ENCODE results near the gene CMTM1. TPM values are rescaled to one million over a fixed set of nuclear protein-coding genes. Genes with fewer than 3 reads are reported as not detected.
A peak's percentile ranks its signal among the peaks of the same experiment; 100 is the strongest.

CMTM1 gene
- total and polyA plus RNA-seq, 2 experiments from 2014 or later: 1.4 to 1.8 TPM

GRCh38 chr16:66578651-66579531, 12.7 kb downstream of the CMTM1 start, which contains the start of gene CMTM2:
Gene CMTM2, plus strand, starts transcription at chr16:66579463. Its CDS starts 145 bp downstream, at chr16:66579608.
- H3K9me3 ChIP-seq (ENCODE audit: low read depth): no peaks in the 10 kb centered on the region
- no peaks in the 10 kb centered on the region for H3K36me3 ChIP-seq (replicated peaks; ENCODE audit: insufficient read depth, low read depth)
- TF ChIP-seq EZH2 (IDR thresholded peaks at IDR 0.05; ENCODE audit: borderline replicate concordance): peak; percentile 86
- TF ChIP-seq, protein P1, sequence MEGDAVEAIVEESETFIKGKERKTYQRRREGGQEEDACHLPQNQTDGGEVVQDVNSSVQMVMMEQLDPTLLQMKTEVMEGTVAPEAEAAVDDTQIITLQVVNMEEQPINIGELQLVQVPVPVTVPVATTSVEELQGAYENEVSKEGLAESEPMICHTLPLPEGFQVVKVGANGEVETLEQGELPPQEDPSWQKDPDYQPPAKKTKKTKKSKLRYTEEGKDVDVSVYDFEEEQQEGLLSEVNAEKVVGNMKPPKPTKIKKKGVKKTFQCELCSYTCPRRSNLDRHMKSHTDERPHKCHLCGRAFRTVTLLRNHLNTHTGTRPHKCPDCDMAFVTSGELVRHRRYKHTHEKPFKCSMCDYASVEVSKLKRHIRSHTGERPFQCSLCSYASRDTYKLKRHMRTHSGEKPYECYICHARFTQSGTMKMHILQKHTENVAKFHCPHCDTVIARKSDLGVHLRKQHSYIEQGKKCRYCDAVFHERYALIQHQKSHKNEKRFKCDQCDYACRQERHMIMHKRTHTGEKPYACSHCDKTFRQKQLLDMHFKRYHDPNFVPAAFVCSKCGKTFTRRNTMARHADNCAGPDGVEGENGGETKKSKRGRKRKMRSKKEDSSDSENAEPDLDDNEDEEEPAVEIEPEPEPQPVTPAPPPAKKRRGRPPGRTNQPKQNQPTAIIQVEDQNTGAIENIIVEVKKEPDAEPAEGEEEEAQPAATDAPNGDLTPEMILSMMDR (IDR thresholded peaks at IDR 0.05; ENCODE audit: poor library complexity): no peak
- H3K4me2 ChIP-seq: peak within 1 kb of the TSS; percentile 78
- H3K9me2 ChIP-seq (replicated peaks; ENCODE audit: insufficient read depth): no peaks in the 10 kb centered on the region
- no peak within 1 kb of the TSS for H3K4me3 ChIP-seq
- peaks cover 23% of the 10 kb centered on the region for H3K27me3 ChIP-seq
- 44% methylated on average over 60 of the region's 77 CpGs for WGBS (ENCODE audit: low lambda C conversion rate, missing lambda C conversion rate)
- H3K4me1 ChIP-seq (ENCODE audit: insufficient read depth): no peaks in the 10 kb centered on the region
- no peaks in the 10 kb centered on the region for H3K79me2 ChIP-seq
- no peak within 1 kb of the TSS for H2AFZ ChIP-seq
- no peak for DNase-seq (ENCODE audit: low spot score)
- no peak within 1 kb of the TSS for H3K27ac ChIP-seq
- no peaks in the 10 kb centered on the region for H4K20me1 ChIP-seq (ENCODE audit: insufficient read depth, poor library complexity, severe bottlenecking)

GRCh38 chr16:66580605-66581209, 14.5 kb downstream of the CMTM1 start:
- Histone ChIP-seq H4K20me1 (ENCODE audit: insufficient read depth, poor library complexity, severe bottlenecking) (no peaks in the 10 kb centered on the region), H3K9me3 (ENCODE audit: low read depth) (no peaks in the 10 kb centered on the region), H3K79me2 (no peaks in the 10 kb centered on the region), H2AFZ (no peak overlapping the region), H3K9me2 (replicated peaks; ENCODE audit: insufficient read depth) (no peaks in the 10 kb centered on the region), H3K4me2 (no peak overlapping the region), H3K4me3 (no peak overlapping the region), H3K27ac (no peak overlapping the region), H3K4me1 (ENCODE audit: insufficient read depth) (no peaks in the 10 kb centered on the region), H3K27me3 (peaks cover 23% of the 10 kb centered on the region), H3K36me3 (replicated peaks; ENCODE audit: insufficient read depth, low read depth) (no peaks in the 10 kb centered on the region)
- WGBS (ENCODE audit: low lambda C conversion rate, missing lambda C conversion rate): 63% methylated on average over 4 of the region's 4 CpGs
- no peak for TF ChIP-seq EZH2phosphoT487 (IDR thresholded peaks at IDR 0.05; ENCODE audit: low read depth, severe bottlenecking, unreplicated experiment)
- TF ChIP-seq, protein P1 (IDR thresholded peaks at IDR 0.05; ENCODE audit: poor library complexity): peak; percentile 15
- no peak for TF ChIP-seq EZH2 (IDR thresholded peaks at IDR 0.05; ENCODE audit: borderline replicate concordance)
- no peak for DNase-seq (ENCODE audit: low spot score)

DNA sequence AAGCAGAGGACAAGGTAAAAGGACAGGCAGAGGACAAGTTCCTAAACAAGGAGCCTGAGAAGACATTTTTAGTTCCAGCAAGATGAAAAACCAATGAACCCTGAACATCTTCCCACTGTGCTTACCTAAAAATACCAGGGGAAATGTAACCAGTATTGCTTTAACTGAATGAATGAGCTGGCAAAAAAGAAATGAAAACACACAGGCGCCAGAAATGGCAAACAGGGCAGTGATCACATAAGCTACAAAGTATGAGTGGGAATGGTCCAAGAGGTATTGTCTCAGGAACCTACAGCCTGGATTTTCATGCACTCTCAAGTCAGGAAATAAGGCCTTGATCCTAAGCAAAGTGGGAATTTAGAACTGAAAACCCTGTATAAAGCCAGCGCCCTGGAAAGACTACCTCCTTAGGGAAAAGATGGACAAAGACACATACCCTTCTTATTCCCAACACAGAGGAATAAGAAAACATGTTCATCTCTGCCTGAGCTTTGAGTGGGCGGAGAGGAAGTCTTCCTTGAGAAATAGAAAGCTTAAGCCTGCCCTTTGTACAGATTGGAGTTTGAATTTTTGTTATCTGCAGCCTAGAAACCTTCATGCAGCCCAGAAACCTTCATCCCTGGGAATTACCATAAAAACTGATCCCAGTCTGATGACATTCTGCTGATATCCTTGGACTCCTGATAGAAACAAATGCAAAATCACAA, 15.2 kb downstream of the CMTM1 start:
- H3K36me3 ChIP-seq (replicated peaks; ENCODE audit: insufficient read depth, low read depth): no peaks in the 10 kb centered on the region
- no peak overlapping the region for H3K4me2 ChIP-seq
- WGBS (ENCODE audit: low lambda C conversion rate, missing lambda C conversion rate): 88% methylated on average over 3 of the region's 3 CpGs
- H3K27me3 ChIP-seq: peaks cover 23% of the 10 kb centered on the region
- H3K27ac ChIP-seq: no peak overlapping the region
- H3K4me1 ChIP-seq (ENCODE audit: insufficient read depth): no peaks in the 10 kb centered on the region
- DNase-seq (ENCODE audit: low spot score): peak; percentile 26
- H3K79me2 ChIP-seq: no peaks in the 10 kb centered on the region
- H3K9me2 ChIP-seq (replicated peaks; ENCODE audit: insufficient read depth): no peaks in the 10 kb centered on the region
- H3K9me3 ChIP-seq (ENCODE audit: low read depth): no peaks in the 10 kb centered on the region
- TF ChIP-seq EZH2 (IDR thresholded peaks at IDR 0.05; ENCODE audit: borderline replicate concordance) (no peak), EZH2phosphoT487 (IDR thresholded peaks at IDR 0.05; ENCODE audit: low read depth, severe bottlenecking, unreplicated experiment) (no peak)
- TF ChIP-seq, protein P1 (IDR thresholded peaks at IDR 0.05; ENCODE audit: poor library complexity): no peak
- H3K4me3 ChIP-seq: no peak overlapping the region
- no peaks in the 10 kb centered on the region for H4K20me1 ChIP-seq (ENCODE audit: insufficient read depth, poor library complexity, severe bottlenecking)
- no peak overlapping the region for H2AFZ ChIP-seq

Measured in hepatocyte (in vitro differentiated cells).